HG03280 (cell line): ENCODE measurements around the gene THAP8.
A peak's percentile ranks its signal among the peaks of the same experiment; 100 is the strongest.

ENCODE experiments used
- ATAC-seq: cut with Tn5 transposase; IDR thresholded peaks from one replicate; pipeline ENCODE4 v1.9.1; 2021; ENCODE audit warnings: mild to moderate bottlenecking, moderate library complexity; ENCODE audit not compliant: unreplicated experiment

THAP8 gene

DNA sequence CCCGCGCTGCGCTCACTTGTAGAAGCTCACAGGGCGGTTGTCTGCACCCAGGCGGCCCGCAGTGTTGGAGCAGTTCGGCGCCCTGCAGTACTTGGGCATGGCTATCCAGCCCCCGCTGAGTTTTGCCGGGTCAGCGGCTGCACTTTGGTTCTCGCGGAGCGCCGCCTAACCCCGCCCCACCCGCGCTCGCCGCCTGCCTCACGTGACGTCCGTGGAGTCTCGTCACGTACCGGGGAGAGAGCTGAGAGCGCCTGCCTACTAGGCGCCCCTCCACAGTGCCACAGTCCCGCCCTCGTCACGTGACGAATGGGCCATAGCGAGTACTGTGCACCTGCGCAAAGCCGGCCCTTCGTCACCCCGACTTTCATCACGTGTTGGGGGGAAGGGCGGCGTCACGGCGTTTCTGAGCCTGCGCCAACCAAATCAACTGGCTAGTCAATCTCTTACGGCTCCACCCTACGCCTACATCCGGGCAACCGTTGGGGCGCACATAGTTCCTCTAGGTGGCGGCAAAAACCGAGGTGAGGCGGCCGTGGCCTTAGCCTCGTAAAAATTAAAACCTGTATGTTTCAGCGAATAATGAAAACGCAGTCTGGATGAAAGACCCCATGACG lies at the start of gene THAP8:
Gene THAP8, minus strand, starts transcription at position 167 of the 614 bp plus-strand sequence. Its CDS starts 68 bp downstream, at position 99.
- ATAC-seq, result peak; percentile 79

- no peak for ATAC-seq
These were observed 49.0 kb upstream of the THAP8 start for GRCh38 chr19:36103040-36103626.

GRCh38 chr19:36101550-36102327 lies 47.7 kb upstream of the THAP8 start:
- ATAC-seq, result no peak

GRCh38 chr19:36100476-36100875 lies 46.4 kb upstream of the THAP8 start:
- no peak for ATAC-seq

- no peak for ATAC-seq
These were observed 45.2 kb upstream of the THAP8 start for GRCh38 chr19:36099166-36099785.

GRCh38 chr19:36097036-36097435 lies 43.0 kb upstream of the THAP8 start:
- ATAC-seq, result no peak

DNA sequence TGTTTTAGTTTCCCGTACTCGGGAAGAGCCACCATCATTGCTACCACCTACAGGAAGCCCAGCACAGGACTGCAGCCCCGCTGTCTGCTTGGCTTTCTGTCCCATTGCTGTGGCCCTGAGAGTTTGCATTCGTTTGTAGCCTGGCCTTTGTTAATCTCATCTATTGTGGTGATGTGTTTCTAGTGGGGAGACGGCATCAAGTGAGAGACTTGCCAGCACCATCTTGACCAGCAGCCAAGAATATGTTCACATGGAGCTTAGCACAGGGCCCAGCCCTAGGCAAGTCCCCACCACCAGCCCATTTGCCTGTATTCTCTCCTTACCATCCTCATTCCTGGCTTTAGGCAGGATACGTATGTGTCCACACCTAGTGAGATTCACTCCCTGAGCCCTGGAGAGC lies 39.6 kb upstream of the THAP8 start:
- no peak for ATAC-seq

- ATAC-seq, result no peak
These were observed 39.1 kb upstream of the THAP8 start for GRCh38 chr19:36093146-36093662.

DNA sequence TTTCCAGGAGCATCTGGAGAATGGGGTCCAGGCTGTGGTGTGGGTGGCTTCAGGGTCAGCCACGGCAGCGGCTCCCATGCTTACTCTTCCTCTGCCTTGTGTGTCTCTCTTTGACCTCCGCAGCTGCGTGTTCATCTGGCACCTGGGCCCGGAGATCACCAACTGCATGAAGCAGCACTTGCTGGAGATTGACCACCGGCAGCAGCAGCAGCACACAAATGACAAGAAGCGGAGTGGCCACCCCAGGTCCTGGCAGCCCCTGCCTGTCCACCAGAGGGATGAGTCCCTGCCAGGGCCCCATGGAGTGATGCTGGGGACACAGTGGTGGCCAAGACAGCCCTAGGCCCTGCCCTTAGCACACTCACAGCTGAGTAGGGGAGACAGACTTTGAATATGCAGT lies 38.5 kb upstream of the THAP8 start:
- no peak for ATAC-seq

- ATAC-seq, result no peak
These were observed 37.0 kb upstream of the THAP8 start for GRCh38 chr19:36090910-36091695.

DNA sequence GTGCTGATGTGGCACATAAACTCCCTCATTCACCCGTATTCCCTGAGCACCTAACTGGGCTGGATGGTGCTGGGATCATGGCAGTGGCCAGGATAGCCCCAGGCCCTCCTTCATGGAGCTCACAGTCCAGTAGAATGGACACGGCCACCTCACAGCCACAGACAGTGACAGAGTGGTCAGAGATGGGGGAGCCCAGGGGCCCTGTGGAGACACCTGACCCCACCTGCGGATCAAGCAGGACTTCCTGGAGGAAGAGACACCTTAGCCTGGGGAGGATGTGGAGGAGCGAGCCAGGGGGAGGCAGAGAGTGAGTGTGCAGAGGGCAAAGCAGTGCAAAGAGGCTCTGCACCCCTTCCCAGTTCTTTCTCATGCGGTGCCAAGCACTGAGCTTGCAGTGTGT lies 35.8 kb upstream of the THAP8 start:
- ATAC-seq, result no peak

GRCh38 chr19:36086326-36086725 lies 32.2 kb upstream of the THAP8 start:
- ATAC-seq, result no peak

GRCh38 chr19:36084231-36085009 lies 30.3 kb upstream of the THAP8 start:
- ATAC-seq, result no peak

DNA sequence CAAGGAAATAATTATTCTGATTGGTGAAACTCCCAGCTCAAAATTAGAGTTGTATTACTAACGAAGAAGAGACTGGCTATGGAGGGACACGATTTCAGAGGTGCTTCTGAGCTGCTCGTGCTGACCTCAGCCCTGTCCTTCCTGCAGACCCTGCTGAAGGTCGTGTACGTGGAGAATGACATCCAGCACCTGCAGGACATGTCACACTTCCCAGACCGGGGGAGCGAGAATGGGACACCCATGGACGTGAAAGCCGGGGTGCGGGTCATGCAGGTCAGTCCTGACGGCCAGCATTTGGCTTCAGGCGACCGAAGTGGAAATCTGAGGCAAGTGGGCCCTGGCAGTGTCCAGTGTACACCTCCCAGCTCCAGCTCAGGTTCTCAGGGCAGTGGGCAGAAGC lies 28.8 kb upstream of the THAP8 start:
- ATAC-seq, result no peak

DNA sequence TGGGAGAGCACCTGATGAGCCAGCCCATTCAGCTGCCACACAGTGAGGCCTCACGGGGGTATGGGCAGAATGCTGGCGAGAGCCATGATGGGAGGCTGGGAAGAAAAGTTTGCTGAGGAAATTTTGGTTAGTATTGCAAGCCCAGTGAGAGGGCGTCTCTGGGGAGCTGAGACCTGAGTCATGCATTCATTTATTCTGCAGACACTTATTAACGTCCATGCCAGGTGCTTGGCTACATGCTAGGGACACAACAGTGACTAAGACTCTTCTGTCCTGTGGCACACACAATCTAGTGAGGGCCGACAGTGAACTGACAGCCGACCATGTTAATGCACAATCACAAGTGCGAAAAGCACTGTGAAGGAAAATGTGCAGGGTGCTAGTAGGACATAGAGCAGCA lies 27.8 kb upstream of the THAP8 start:
- ATAC-seq, result no peak

- ATAC-seq, result no peak
These were observed 27.3 kb upstream of the THAP8 start for GRCh38 chr19:36081385-36081784.

- no peak for ATAC-seq
These were observed 25.4 kb upstream of the THAP8 start for GRCh38 chr19:36079389-36079945.

GRCh38 chr19:36073121-36073876 lies 19.2 kb upstream of the THAP8 start:
- ATAC-seq, result no peak

GRCh38 chr19:36072081-36072480 lies 18.0 kb upstream of the THAP8 start:
- ATAC-seq, result no peak
